Non-pigmented ciliary epithelial cell (primary cell): Measurements from ENCODE around the gene DHRS13.
"Not testable (repeated sequence)": the region's sequence is repeated elsewhere in the genome, so short reads cannot be mapped to it uniquely, and the experiment has no call there.

ENCODE experiments used
- DNase-seq: peaks from one replicate; pipeline ENCODE4 v3.0.0-alpha.2; 2010; ENCODE audit warnings: low read depth

The DHRS13 gene

GRCh38 chr17:28857905-28858800, 44.7 kb downstream of the DHRS13 start:
- no peak for DNase-seq

GRCh38 chr17:28856028-28856574, 46.8 kb downstream of the DHRS13 start:
- DNase-seq = no peak

GRCh38 chr17:28855336-28855679, 47.6 kb downstream of the DHRS13 start:
- DNase-seq = no peak

- DNase-seq = no peak
Observed at GRCh38 chr17:28854457-28855335, 48.2 kb downstream of the DHRS13 start, which contains the start of gene ERAL1. Gene ERAL1, plus strand, starts transcription at chr17:28855016. Its CDS starts 19 bp downstream, at chr17:28855035.

- no peak for DNase-seq
Observed at GRCh38 chr17:28853295-28853694, 49.6 kb downstream of the DHRS13 start.

- no peak for DNase-seq
Observed at GRCh38 chr17:28849281-28849680, 53.6 kb downstream of the DHRS13 start.

- not testable (repeated sequence) for DNase-seq
Observed at GRCh38 chr17:28848667-28849066, 54.2 kb downstream of the DHRS13 start.
